MCF 10A (cell line): ENCODE results near the gene SRPRA. TPM values are rescaled to one million over a fixed set of nuclear protein-coding genes. Genes with fewer than 3 reads are reported as not detected.
A peak's percentile ranks its signal among the peaks of the same experiment; 100 is the strongest.

Experiments
- BruUV-seq: library from RNA; stranded (reverse); fragments of 400-500 nt; replicated peaks from 2 replicates; lab custom pipeline; 2021; lab: Mats Ljungman, UMichigan
- CTCF ChIA-PET: fragments of 300-600 bp; sonication (Branson Sonifier 250); formaldehyde crosslinking; extraction: SDS; loops from one replicate; lab custom pipeline; 2021; ENCODE audit warnings: antibody characterized with exemption, inconsistent platforms; lab: Yijun Ruan, JAX
- POLR2A ChIA-PET: fragments of 300-600, 350-650 bp; sonication (Branson Sonifier 250); formaldehyde crosslinking; extraction: SDS; loops from one replicate; lab custom pipeline; 2020; ENCODE audit warnings: antibody characterized with exemption, inconsistent platforms; lab: Yijun Ruan, JAX
- DNase-seq: peaks from one replicate; pipeline ENCODE4 v3.0.0-alpha.2; 2018; ENCODE audit not compliant: unreplicated experiment
- H3K27ac Mint-ChIP-seq: one replicate; pipeline ENCODE4 v1.8.0; 2022; ENCODE audit warnings: mild to moderate bottlenecking, low read depth, mixed read lengths; ENCODE audit not compliant: unreplicated experiment
- H3K27me3 Mint-ChIP-seq: one replicate; pipeline ENCODE4 v1.8.0; 2022; ENCODE audit warnings: mixed read lengths; ENCODE audit not compliant: insufficient read depth, unreplicated experiment
- H3K36me3 Mint-ChIP-seq: one replicate; pipeline ENCODE4 v1.8.0; 2022; ENCODE audit warnings: mild to moderate bottlenecking, moderate library complexity, mixed read lengths; ENCODE audit not compliant: insufficient read depth, unreplicated experiment
- H3K4me1 Mint-ChIP-seq: one replicate; pipeline ENCODE4 v1.8.0; 2022; ENCODE audit warnings: mixed read lengths; ENCODE audit not compliant: insufficient read depth, unreplicated experiment
- H3K4me3 Mint-ChIP-seq: one replicate; pipeline ENCODE4 v1.8.0; 2022; ENCODE audit warnings: mild to moderate bottlenecking, moderate library complexity, mixed read lengths; ENCODE audit not compliant: unreplicated experiment
- H3K9me3 Mint-ChIP-seq: one replicate; pipeline ENCODE4 v1.8.0; 2022; ENCODE audit warnings: mixed read lengths; ENCODE audit not compliant: unreplicated experiment
- intact Hi-C: fragments of 100-400 bp; cut with micrococcal nuclease; formaldehyde crosslinking; loops from 2 replicates; pipeline ENCODE4 v1.14.1; 2022
- total RNA-seq: library from RNA; stranded (reverse); gene quantifications from 2 replicates; pipeline ENCODE4 v1.2.3, GENCODE V29; 2022
- TF ChIP-seq, protein P1 (sequence below): fragments of 200-600 bp; IDR thresholded peaks from one replicate; pipeline ENCODE4 v1.8.0; 2022; ENCODE audit warnings: antibody characterized with exemption, mild to moderate bottlenecking; ENCODE audit not compliant: unreplicated experiment

The SRPRA gene
- total RNA-seq, 1 experiment from 2014 or later = 176 TPM

DNA sequence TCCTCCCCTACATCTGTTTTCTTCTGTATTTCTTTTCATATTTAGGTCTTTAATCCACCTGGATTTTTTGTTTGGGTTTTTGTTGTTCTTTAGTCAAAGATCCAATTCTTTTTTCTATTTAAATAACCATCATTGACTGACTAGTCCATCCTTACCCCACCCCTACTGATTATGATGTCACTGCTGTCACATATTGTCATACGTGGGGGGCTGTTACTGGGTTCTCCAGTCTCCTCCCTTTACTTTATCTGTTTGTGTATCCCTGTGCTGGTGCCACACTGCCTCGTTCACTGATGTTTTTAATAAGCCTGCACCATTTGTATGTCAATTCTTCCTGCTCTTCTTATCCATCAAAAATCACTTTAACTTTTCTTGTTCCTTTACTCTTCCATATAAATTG lies 28.3 kb upstream of the SRPRA start:
- intact Hi-C loops = no loop called here
- peaks cover 32% of the 10 kb centered on the region for H3K36me3 Mint-ChIP-seq
- ChIA-PET POLR2A (no interaction called here), CTCF (no interaction called here)
- no peak overlapping the region for H3K4me3 Mint-ChIP-seq
- BruUV-seq = no TSS peak
- no peak for DNase-seq
- H3K4me1 Mint-ChIP-seq = peaks cover 6% of the 10 kb centered on the region
- no peak overlapping the region for H3K27ac Mint-ChIP-seq
- H3K27me3 Mint-ChIP-seq = no peaks in the 10 kb centered on the region
- TF ChIP-seq, protein P1, sequence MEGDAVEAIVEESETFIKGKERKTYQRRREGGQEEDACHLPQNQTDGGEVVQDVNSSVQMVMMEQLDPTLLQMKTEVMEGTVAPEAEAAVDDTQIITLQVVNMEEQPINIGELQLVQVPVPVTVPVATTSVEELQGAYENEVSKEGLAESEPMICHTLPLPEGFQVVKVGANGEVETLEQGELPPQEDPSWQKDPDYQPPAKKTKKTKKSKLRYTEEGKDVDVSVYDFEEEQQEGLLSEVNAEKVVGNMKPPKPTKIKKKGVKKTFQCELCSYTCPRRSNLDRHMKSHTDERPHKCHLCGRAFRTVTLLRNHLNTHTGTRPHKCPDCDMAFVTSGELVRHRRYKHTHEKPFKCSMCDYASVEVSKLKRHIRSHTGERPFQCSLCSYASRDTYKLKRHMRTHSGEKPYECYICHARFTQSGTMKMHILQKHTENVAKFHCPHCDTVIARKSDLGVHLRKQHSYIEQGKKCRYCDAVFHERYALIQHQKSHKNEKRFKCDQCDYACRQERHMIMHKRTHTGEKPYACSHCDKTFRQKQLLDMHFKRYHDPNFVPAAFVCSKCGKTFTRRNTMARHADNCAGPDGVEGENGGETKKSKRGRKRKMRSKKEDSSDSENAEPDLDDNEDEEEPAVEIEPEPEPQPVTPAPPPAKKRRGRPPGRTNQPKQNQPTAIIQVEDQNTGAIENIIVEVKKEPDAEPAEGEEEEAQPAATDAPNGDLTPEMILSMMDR = no peak
- no peaks in the 10 kb centered on the region for H3K9me3 Mint-ChIP-seq

- peak overlapping the region; percentile 35 for H3K27ac Mint-ChIP-seq
- H3K27me3 Mint-ChIP-seq = no peaks in the 10 kb centered on the region
- BruUV-seq = TSS peak; percentile 15
- TF ChIP-seq, protein P1 = no peak
- ChIA-PET CTCF (interaction anchor here (0.7 to 1.3 kb wide), 3 partner anchors 17 to 187 kb away, joined by 3 to 5 read pairs (median 4); no protein-coding TSS in a partner anchor), POLR2A (no interaction called here)
- no peaks in the 10 kb centered on the region for H3K9me3 Mint-ChIP-seq
- no peak for DNase-seq
- H3K4me3 Mint-ChIP-seq = no peak overlapping the region
- intact Hi-C loops = no loop called here
- peaks cover 6% of the 10 kb centered on the region for H3K4me1 Mint-ChIP-seq
- H3K36me3 Mint-ChIP-seq = peaks cover 50% of the 10 kb centered on the region
Measured at GRCh38 chr11:126293726-126294125, 25.0 kb upstream of the SRPRA start.

DNA sequence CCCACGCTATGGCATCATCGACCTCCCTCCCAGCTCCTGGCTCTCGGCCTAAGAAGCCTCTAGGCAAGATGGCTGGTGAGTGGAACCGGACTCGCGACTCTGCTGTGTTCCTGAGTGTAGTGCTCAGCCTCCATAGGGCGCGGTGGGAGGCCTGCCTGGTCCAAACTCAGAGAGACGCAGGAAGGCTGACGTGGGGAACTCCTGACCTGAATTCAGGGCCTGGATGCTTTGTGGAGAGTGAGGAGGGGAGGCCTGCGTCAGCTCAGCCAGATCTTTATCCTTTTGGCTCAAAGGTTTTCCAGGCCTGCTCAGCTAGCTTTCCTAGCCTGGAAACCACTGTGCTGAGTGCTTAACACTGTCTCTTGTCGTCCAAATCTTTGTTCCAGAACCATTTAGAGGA lies 22.2 kb upstream of the SRPRA start:
- H3K27me3 Mint-ChIP-seq = no peaks in the 10 kb centered on the region
- ChIA-PET CTCF (interaction anchor here (0.7 to 1.3 kb wide), 3 partner anchors 19 to 33 kb away, joined by 3 to 9 read pairs (median 4); no protein-coding TSS in a partner anchor), POLR2A (interaction anchor here (1.1 kb wide), 1 partner anchor 13 kb away, joined by 5 read pairs; the partner anchor contains the start of gene DCPS)
- intact Hi-C loops = no loop called here
- no peak for DNase-seq
- TF ChIP-seq, protein P1 = no peak
- no peaks in the 10 kb centered on the region for H3K4me1 Mint-ChIP-seq
- peaks cover 50% of the 10 kb centered on the region for H3K36me3 Mint-ChIP-seq
- BruUV-seq = no TSS peak
- H3K9me3 Mint-ChIP-seq = no peaks in the 10 kb centered on the region
- no peak overlapping the region for H3K27ac Mint-ChIP-seq
- H3K4me3 Mint-ChIP-seq = no peak overlapping the region

DNA sequence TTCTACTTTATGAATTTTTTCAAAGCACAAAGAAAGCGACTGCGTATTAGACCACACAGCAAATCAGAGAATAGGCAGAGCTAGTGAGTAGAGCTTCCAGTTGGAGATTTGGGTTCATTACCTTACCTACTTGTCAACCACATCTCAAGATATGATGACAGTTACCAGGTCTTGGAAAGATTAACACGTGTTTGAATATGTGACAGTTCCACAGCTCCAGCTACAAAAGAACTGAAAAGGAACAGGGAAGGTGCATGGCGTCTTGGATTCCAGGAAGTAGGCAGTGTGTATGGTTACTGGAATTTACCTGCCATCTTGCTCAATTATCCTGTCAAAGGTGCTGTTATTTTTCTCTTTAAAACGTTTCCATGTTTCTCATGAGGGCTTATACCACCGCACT lies 19.5 kb upstream of the SRPRA start:
- CTCF ChIA-PET = interaction anchor here (1.0 kb wide), 1 partner anchor 11 kb away, joined by 6 read pairs; no protein-coding TSS in a partner anchor
- POLR2A ChIA-PET = interaction anchor here (1.5 kb wide), 1 partner anchor 12 kb away, joined by 4 read pairs; no protein-coding TSS in a partner anchor
- no peak overlapping the region for H3K27ac Mint-ChIP-seq

More for the DNA sequence above, 19.5 kb upstream of the SRPRA start:
- H3K36me3 Mint-ChIP-seq = peaks cover 39% of the 10 kb centered on the region
- H3K9me3 Mint-ChIP-seq = no peaks in the 10 kb centered on the region
- DNase-seq = no peak
- no peak overlapping the region for H3K4me3 Mint-ChIP-seq
- no TSS peak for BruUV-seq
- no peaks in the 10 kb centered on the region for H3K27me3 Mint-ChIP-seq
- intact Hi-C loops = no loop called here
- TF ChIP-seq, protein P1 = no peak
- H3K4me1 Mint-ChIP-seq = peaks cover 8% of the 10 kb centered on the region
